Neural cell (in vitro differentiated cells): ENCODE measurements around the gene CSH1. TPM values are rescaled to one million over a fixed set of nuclear protein-coding genes. Genes with fewer than 3 reads are reported as not detected.
"Not testable (repeated sequence)": the region's sequence is repeated elsewhere in the genome, so short reads cannot be mapped to it uniquely, and the experiment has no call there.

Source experiments
- H2AFZ ChIP-seq: fragments of 200-600, 300-800 bp; sonication (generic), shearing (Covaris generic); 2 replicates; pipeline ENCODE4 v1.6.0; 2014; ENCODE audit warnings: low read depth, mild to moderate bottlenecking, antibody characterized with exemption, low read length, moderate library complexity
- H3F3A ChIP-seq: fragments of 200-600 bp; shearing (Covaris generic); 2 replicates; pipeline ENCODE4 v1.6.1; 2016; ENCODE audit warnings: mild to moderate bottlenecking, moderate library complexity, mixed read lengths, antibody characterized with exemption, low read length; ENCODE audit not compliant: insufficient read depth, poor library complexity, severe bottlenecking
- H3K27ac ChIP-seq: fragments of 200-600, 300-800 bp; sonication (generic), shearing (Covaris generic); 2 replicates; pipeline ENCODE4 v1.5.1; 2014; ENCODE audit warnings: mild to moderate bottlenecking, low read length, moderate library complexity
- H3K27me3 ChIP-seq: fragments of 300-800, 200-600 bp; sonication (generic), shearing (Covaris generic); 2 replicates; pipeline ENCODE4 v1.6.0; 2014; ENCODE audit warnings: mild to moderate bottlenecking, low read depth, low read length, moderate library complexity; ENCODE audit not compliant: insufficient read depth
- H3K36me3 ChIP-seq: fragments of 300-800, 200-600 bp; sonication (generic), shearing (Covaris generic); 2 replicates; pipeline ENCODE4 v1.5.1; 2014; ENCODE audit warnings: mild to moderate bottlenecking, antibody characterized with exemption, low read length, moderate library complexity; ENCODE audit not compliant: insufficient read depth
- H3K4me2 ChIP-seq: fragments of 300-800, 200-600 bp; sonication (generic), shearing (Covaris generic); 2 replicates; pipeline ENCODE4 v1.6.0; 2014; ENCODE audit warnings: mild to moderate bottlenecking, low read length
- H3K4me3 ChIP-seq: fragments of 300-800, 200-600 bp; sonication (generic), shearing (Covaris generic); 2 replicates; pipeline ENCODE4 v1.5.1; 2014; ENCODE audit warnings: mild to moderate bottlenecking, low read length, moderate library complexity
- H3K79me2 ChIP-seq: fragments of 200-600 bp; shearing (Covaris generic); replicated peaks from 2 replicates; pipeline ENCODE4 v1.6.0; 2014; ENCODE audit warnings: mild to moderate bottlenecking, low read length, moderate library complexity; ENCODE audit not compliant: insufficient read depth
- H3K9ac ChIP-seq: fragments of 300-800, 200-600 bp; sonication (generic), shearing (Covaris generic); 2 replicates; pipeline ENCODE4 v1.6.1; 2016; ENCODE audit warnings: mild to moderate bottlenecking, low read length, mixed read lengths
- H3K9me2 ChIP-seq: fragments of 200-600 bp; shearing (Covaris generic); 2 replicates; pipeline ENCODE4 v1.6.1; 2016; ENCODE audit warnings: mild to moderate bottlenecking, low read length, mixed read lengths; ENCODE audit not compliant: insufficient read depth
- H3K9me3 ChIP-seq: fragments of 200-600, 300-800 bp; sonication (generic), shearing (Covaris generic); 2 replicates; pipeline ENCODE4 v1.6.1; 2016; ENCODE audit warnings: mild to moderate bottlenecking, mixed run types, low read length, moderate library complexity, mixed read lengths
- H4K20me1 ChIP-seq: fragments of 200-600 bp; shearing (Covaris generic); 2 replicates; pipeline ENCODE4 v1.6.1; 2016; ENCODE audit warnings: mild to moderate bottlenecking, mixed run types; ENCODE audit not compliant: insufficient read depth
- polyA plus RNA-seq: library from polyadenylated mRNA; depleted of rRNA; stranded (reverse); fragments of >200 nt; gene quantifications from 2 replicates; pipeline ENCODE4 v1.2.3, GENCODE V29; 2014

Gene CSH1
- polyA plus RNA-seq, 1 donor from 2014 or later: not detected

DNA sequence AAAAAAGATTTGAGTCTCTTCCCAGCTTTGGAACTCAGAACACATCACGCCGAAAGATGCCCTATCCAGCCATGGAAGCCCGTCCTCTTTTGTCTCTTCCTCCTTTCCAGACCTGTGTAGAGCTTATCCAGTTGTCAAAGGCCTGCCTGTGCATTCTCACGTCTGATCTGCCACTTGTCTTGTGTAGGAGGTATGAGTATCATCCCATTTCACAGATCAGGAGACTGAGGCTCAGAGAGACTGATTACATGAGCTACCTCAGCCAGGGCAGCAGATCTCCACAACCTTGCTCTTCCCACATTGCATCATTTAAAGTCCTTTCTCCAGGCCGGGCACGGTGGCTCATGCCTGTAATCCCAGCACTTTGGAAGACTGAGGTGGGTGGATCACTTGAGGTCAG, 21.7 kb downstream of the CSH1 start:
- H3K4me3 ChIP-seq, H3K9me3 ChIP-seq, H3K36me3 ChIP-seq, H3K27ac ChIP-seq, H3K4me2 ChIP-seq, H3K9ac ChIP-seq, H3K9me2 ChIP-seq, H4K20me1 ChIP-seq, H2AFZ ChIP-seq, H3K27me3 ChIP-seq, H3F3A ChIP-seq, H3K79me2 ChIP-seq: not testable (repeated sequence)

DNA sequence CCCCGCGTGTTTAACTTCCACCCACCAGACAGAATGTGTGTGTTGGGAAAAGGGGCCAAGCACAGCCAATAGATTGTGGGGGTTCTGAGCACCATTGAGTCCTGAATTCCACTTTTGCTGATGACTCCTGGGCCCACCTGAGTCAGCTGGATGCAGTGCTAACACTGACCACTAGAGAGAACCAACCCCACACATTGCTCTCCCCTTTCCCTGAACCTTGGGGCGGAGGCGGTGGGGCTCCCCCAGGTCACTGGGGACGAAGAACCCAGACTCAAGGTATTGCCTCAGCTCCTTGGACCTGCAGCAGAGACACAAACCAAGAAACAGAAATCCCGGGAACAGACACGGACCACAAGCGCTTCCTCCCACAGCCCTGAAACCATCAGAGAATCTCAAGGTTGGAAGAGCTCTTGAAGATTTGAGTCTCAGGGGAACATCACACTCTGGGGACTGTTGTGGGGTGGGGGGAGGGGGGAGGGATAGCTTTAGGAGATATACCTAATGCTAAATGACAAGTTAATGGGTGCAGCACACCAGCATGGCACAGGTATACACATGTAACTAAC, 22.2 kb downstream of the CSH1 start:
- not testable (repeated sequence) for H3K79me2 ChIP-seq

DNA sequence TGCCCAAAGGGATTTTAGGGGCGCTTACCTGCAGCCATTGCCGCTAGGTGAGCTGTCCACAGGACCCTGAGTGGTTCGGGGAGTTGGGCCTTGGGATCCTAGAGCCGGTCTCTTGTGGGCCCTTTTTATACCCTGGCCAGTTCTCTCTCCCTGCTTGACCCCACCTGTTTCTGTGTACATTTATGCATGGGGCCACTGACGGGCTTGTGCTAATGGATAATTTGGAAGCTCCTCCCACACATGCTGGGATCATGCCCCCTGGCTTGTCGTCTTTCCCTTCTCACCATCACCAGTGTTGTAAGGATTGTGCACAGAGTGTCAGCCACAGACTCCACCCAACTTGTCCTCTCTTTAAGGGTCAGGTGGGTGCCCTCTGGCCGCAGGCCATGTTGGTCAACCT, 22.8 kb downstream of the CSH1 start, which contains the start of gene CSH2:
CSH2 (minus strand) TSS at position 101 of the 400 bp plus-strand sequence; CDS start at position 38, 63 bp downstream.
- not testable (repeated sequence) for H2AFZ ChIP-seq

More for the DNA sequence above, 22.2 kb downstream of the CSH1 start:
- not testable (repeated sequence) for H3K9me2 ChIP-seq, H3K36me3 ChIP-seq, H3K9me3 ChIP-seq, H3K9ac ChIP-seq, H3K27ac ChIP-seq, H3F3A ChIP-seq, H3K4me3 ChIP-seq, H3K27me3 ChIP-seq, H2AFZ ChIP-seq, H3K4me2 ChIP-seq, H4K20me1 ChIP-seq

DNA sequence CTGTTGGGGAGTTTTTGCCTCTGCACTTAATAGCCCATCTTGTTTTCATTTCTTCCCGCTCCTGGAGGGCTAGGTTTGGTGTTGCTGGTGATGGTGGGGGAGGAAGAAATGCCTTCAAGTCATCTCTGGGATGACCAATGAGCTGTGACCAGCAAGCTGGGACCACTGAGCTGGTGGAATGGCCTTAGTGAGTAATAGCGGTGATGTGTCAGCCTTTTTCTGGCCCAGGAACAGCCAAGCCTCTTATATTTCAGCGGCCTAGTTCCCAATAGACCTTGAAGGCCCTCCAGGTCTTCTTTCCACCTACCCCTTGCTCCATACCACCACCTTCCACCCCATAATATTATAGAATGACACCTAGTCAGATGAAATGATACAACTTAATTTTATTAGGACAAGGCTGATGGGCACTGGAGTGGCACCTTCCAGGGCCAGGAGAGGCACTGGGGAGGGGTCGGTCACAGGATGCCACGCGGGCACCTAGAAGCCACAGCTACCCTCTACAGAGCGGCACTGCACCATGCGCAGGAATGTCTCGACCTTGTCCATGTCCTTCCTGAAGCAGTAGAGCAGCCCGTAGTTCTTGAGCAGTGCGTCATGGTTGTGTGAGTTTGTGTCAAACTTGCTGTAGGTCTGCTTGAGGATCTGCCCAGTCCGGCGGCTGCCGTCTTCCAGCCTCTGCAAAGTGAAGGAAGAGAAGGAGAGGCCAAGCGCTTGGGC, 24.6 kb downstream of the CSH1 start:
- not testable (repeated sequence) for H3K4me3 ChIP-seq, H3K9me3 ChIP-seq, H3K4me2 ChIP-seq, H3K9me2 ChIP-seq, H3K27me3 ChIP-seq, H3K79me2 ChIP-seq, H3F3A ChIP-seq, H3K36me3 ChIP-seq, H2AFZ ChIP-seq, H3K9ac ChIP-seq, H4K20me1 ChIP-seq, H3K27ac ChIP-seq

More for the DNA sequence above, 22.8 kb downstream of the CSH1 start, which contains the start of gene CSH2:
- H3F3A ChIP-seq, H3K27ac ChIP-seq, H3K79me2 ChIP-seq, H3K27me3 ChIP-seq, H3K4me3 ChIP-seq, H3K9me2 ChIP-seq, H3K9ac ChIP-seq, H4K20me1 ChIP-seq, H3K9me3 ChIP-seq, H3K36me3 ChIP-seq, H3K4me2 ChIP-seq: not testable (repeated sequence)

DNA sequence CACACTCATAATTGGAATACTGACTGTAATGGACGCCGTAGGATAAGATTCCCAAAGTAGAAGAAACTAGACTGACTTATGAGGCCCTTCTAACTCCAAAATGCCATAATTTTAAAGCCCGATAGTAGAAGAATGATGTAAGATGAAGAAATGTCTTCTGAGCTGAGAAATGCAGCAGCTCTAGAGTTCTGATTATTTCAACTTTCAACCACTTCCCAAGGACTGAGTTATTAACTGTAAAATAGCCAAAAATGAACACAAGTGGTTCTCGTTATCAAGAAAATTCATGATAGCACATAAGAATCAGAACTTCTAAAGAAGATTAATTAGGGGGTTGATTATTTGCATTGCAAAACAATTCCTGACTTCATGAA, 26.1 kb downstream of the CSH1 start:
- H2AFZ ChIP-seq, H3K4me2 ChIP-seq, H3K79me2 ChIP-seq, H3K36me3 ChIP-seq, H3K27me3 ChIP-seq, H3K9me2 ChIP-seq, H3K9me3 ChIP-seq, H3K27ac ChIP-seq, H3K9ac ChIP-seq, H3F3A ChIP-seq, H4K20me1 ChIP-seq, H3K4me3 ChIP-seq: not testable (repeated sequence)

DNA sequence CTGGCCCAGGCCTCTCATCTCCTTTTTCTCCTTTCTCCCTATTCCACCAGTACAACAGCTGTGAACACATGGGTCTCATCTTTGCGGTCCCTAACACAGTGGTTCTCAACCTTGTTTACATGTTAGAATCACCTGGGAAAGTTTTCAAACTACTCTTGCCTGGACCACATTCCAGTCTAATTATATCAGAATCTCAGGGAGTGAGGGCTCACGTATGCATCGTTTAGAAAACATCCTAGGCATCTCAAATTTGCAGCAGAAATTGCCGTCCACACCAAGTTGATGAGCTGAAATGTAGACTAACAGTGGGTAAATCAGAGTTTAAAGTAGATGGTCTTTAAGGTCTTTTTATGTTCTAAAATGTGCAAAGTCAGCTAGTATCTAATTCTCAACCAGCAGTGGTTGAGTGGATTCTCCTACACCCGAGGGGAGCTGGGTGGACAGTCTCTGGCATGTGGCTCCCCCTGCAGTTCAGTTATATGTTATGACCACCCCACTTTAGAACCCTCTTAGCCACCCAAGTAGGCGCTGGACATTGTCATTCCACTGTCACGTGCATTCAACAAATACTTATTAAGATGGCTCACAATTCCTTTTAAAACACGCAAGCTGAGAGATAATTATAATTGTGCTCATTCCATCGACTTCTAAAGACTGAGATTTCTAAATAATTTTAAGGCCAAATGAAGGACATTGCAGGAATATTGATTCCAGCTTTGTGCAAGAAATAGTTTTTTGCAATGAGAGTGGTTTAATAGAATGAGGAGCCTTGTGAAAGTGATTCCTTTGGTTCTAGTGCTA, 26.7 kb downstream of the CSH1 start:
- H3K79me2 ChIP-seq, H3K27me3 ChIP-seq, H3K4me3 ChIP-seq, H3K36me3 ChIP-seq, H3K27ac ChIP-seq, H3K4me2 ChIP-seq, H3K9ac ChIP-seq, H3K9me3 ChIP-seq, H3F3A ChIP-seq, H4K20me1 ChIP-seq, H2AFZ ChIP-seq, H3K9me2 ChIP-seq: not testable (repeated sequence)

DNA sequence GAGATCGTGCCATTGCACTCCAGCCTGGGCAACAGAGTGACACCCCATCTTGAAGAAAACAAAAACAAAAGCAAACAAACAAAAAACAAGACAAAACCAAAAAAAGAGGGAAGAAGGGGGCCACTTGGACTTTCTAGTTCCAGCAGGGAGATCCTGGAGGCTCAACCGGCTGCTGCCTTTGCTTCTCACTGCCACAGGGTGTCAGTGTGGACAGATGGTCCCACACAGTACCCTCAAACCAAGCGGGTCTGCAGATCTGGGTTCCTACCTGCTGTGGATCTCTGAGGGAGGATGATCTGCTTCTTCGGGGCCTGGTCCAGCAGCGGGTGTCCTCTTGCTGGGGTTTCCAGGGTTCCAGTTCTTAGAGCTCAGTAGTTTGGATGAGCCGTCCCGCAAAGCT, 29.7 kb downstream of the CSH1 start:
- not testable (repeated sequence) for H3K4me2 ChIP-seq, H3K9me2 ChIP-seq, H2AFZ ChIP-seq, H3K36me3 ChIP-seq, H3K27ac ChIP-seq, H3F3A ChIP-seq, H3K9ac ChIP-seq, H3K9me3 ChIP-seq, H3K79me2 ChIP-seq, H3K4me3 ChIP-seq, H3K27me3 ChIP-seq, H4K20me1 ChIP-seq
